SK-N-SH treated with all-trans-retinoic acid at 6 μM for 48 hours (cell line): Measurements from ENCODE around the gene GID8.

Experiments
- ATAC-seq: fragments of 200-7000 bp; cut with Tn5 transposase; 3 replicates; pipeline ENCODE4 v1.9.1; 2020; ENCODE audit warnings: mild to moderate bottlenecking, moderate library complexity
- ARNTL ChIP-seq: fragments of 450-650 bp; formaldehyde crosslinking; IDR thresholded peaks from 2 replicates; pipeline ENCODE4 v1.5.0; 2020; ENCODE audit warnings: low read depth, mild to moderate bottlenecking, moderate library complexity, borderline replicate concordance
- BACH2 ChIP-seq: fragments of 250-450 bp; sonication (Bioruptor Pico); IDR thresholded peaks from 2 replicates; pipeline ENCODE4 v1.9.0; 2021; ENCODE audit warnings: mild to moderate bottlenecking, borderline replicate concordance
- CSDC2 ChIP-seq: fragments of 250-450 bp; sonication (Bioruptor Pico); IDR thresholded peaks from 2 replicates; pipeline ENCODE4 v1.5.0; 2020; ENCODE audit warnings: mild to moderate bottlenecking, moderate library complexity
- GLIS3 ChIP-seq: fragments of 250-450 bp; sonication (Bioruptor Pico); IDR thresholded peaks from 2 replicates; pipeline ENCODE4 v1.5.0; 2020; ENCODE audit warnings: mild to moderate bottlenecking, moderate library complexity
- ISL1 ChIP-seq: fragments of 250-450 bp; sonication (Bioruptor Pico); IDR thresholded peaks from 2 replicates; pipeline ENCODE4 v2.1.2; 2022; ENCODE audit warnings: mild to moderate bottlenecking, moderate library complexity
- OSR1 ChIP-seq: fragments of 250-450 bp; sonication (Bioruptor Pico); IDR thresholded peaks from 2 replicates; pipeline ENCODE4 v1.8.0; 2022; ENCODE audit warnings: moderate library complexity, mild to moderate bottlenecking, inconsistent platforms
- PPARA ChIP-seq: fragments of 250-450 bp; sonication (Bioruptor Pico); IDR thresholded peaks from 2 replicates; pipeline ENCODE4 v1.5.0; 2020; ENCODE audit warnings: mild to moderate bottlenecking, borderline replicate concordance
- RARB ChIP-seq: fragments of 250-450 bp; sonication (Bioruptor Pico); IDR thresholded peaks from 2 replicates; pipeline ENCODE4 v1.8.0; 2021; ENCODE audit warnings: mild to moderate bottlenecking, moderate library complexity
- SNAI2 ChIP-seq: fragments of 250-450 bp; sonication (Bioruptor Pico); IDR thresholded peaks from 2 replicates; pipeline ENCODE4 v1.5.0; 2020; ENCODE audit warnings: mild to moderate bottlenecking, moderate library complexity
- TCF4 ChIP-seq: fragments of 250-450 bp; sonication (Bioruptor Pico); IDR thresholded peaks from 2 replicates; pipeline ENCODE4 v1.8.0; 2021; ENCODE audit warnings: mild to moderate bottlenecking, moderate library complexity, borderline replicate concordance
- TOX ChIP-seq: fragments of 250-450 bp; sonication (Bioruptor Pico); IDR thresholded peaks from 2 replicates; pipeline ENCODE4 v1.8.0; 2021; ENCODE audit warnings: mild to moderate bottlenecking, moderate library complexity, borderline replicate concordance
- ZC3H10 ChIP-seq: fragments of 250-450 bp; sonication (Bioruptor Pico); IDR thresholded peaks from 2 replicates; pipeline ENCODE4 v1.5.1; 2021; ENCODE audit warnings: mild to moderate bottlenecking, moderate library complexity
- ZFP3 ChIP-seq: fragments of 250-450 bp; sonication (Bioruptor Pico); IDR thresholded peaks from 2 replicates; pipeline ENCODE4 v1.5.0; 2020; ENCODE audit warnings: mild to moderate bottlenecking, moderate library complexity
- ZFP30 ChIP-seq: fragments of 450-650 bp; formaldehyde crosslinking; IDR thresholded peaks from 2 replicates; pipeline ENCODE4 v1.5.0; 2022; ENCODE audit warnings: mild to moderate bottlenecking, moderate library complexity
- ZNF565 ChIP-seq: fragments of 450-650 bp; formaldehyde crosslinking; conservative IDR thresholded peaks from 2 replicates; pipeline ENCODE4 v1.5.0; 2020; ENCODE audit warnings: low read depth, mild to moderate bottlenecking, moderate library complexity
- ZNF70 ChIP-seq: fragments of 450-650 bp; formaldehyde crosslinking; IDR thresholded peaks from 2 replicates; pipeline ENCODE4 v1.5.0; 2020; ENCODE audit warnings: mild to moderate bottlenecking, moderate library complexity
- ZNF8 ChIP-seq: fragments of 450-650 bp; formaldehyde crosslinking; IDR thresholded peaks from 2 replicates; pipeline ENCODE4 v1.5.0; 2020; ENCODE audit warnings: mild to moderate bottlenecking, moderate library complexity
- TF ChIP-seq, protein P1 (sequence below): fragments of 250-450 bp; sonication (Bioruptor Pico); IDR thresholded peaks from 2 replicates; pipeline ENCODE4 v1.5.1; 2020; ENCODE audit warnings: low read depth, mild to moderate bottlenecking, moderate library complexity
- TF ChIP-seq, protein P2 (sequence below): fragments of 250-450 bp; sonication (Bioruptor Pico); IDR thresholded peaks from 2 replicates; pipeline ENCODE4 v1.8.0; 2021; ENCODE audit warnings: low read depth, mild to moderate bottlenecking, moderate library complexity, borderline replicate concordance
- TF ChIP-seq, protein P3 (sequence below): fragments of 250-450 bp; sonication (Bioruptor Pico); IDR thresholded peaks from 2 replicates; pipeline ENCODE4 v1.8.0; 2020; ENCODE audit warnings: mild to moderate bottlenecking, moderate library complexity, borderline replicate concordance
- TF ChIP-seq, protein P4 (sequence below): fragments of 250-450 bp; sonication (Bioruptor Pico); IDR thresholded peaks from 2 replicates; pipeline ENCODE4 v1.5.1; 2021; ENCODE audit warnings: mild to moderate bottlenecking, moderate library complexity

GID8 gene

DNA sequence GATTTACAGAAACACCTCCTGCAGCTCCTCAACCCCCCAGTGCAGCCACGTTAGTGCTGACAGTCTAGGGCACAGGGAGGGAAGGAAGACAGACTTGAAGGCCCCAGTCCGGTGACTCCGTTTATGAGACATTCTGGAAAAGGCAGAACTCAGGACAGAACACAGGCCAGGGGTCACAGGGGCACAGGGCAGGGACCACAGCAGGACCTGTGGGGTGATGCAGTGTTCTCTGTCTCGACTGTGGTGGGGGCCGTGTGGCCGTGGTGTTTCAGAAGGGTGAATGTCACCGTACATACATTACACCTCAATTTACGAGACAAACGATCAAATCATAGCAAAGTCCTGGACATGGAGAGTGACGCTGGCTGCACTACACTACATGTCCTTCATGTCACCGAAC, 57.5 kb downstream of the GID8 start (continued):
- TF ChIP-seq, protein P1, sequence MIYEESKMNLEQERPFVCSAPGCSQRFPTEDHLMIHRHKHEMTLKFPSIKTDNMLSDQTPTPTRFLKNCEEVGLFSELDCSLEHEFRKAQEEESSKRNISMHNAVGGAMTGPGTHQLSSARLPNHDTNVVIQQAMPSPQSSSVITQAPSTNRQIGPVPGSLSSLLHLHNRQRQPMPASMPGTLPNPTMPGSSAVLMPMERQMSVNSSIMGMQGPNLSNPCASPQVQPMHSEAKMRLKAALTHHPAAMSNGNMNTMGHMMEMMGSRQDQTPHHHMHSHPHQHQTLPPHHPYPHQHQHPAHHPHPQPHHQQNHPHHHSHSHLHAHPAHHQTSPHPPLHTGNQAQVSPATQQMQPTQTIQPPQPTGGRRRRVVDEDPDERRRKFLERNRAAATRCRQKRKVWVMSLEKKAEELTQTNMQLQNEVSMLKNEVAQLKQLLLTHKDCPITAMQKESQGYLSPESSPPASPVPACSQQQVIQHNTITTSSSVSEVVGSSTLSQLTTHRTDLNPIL (CRISPR knock-in tag), result no peak
- no peak for TF ChIP-seq CSDC2 (CRISPR knock-in tag)

DNA sequence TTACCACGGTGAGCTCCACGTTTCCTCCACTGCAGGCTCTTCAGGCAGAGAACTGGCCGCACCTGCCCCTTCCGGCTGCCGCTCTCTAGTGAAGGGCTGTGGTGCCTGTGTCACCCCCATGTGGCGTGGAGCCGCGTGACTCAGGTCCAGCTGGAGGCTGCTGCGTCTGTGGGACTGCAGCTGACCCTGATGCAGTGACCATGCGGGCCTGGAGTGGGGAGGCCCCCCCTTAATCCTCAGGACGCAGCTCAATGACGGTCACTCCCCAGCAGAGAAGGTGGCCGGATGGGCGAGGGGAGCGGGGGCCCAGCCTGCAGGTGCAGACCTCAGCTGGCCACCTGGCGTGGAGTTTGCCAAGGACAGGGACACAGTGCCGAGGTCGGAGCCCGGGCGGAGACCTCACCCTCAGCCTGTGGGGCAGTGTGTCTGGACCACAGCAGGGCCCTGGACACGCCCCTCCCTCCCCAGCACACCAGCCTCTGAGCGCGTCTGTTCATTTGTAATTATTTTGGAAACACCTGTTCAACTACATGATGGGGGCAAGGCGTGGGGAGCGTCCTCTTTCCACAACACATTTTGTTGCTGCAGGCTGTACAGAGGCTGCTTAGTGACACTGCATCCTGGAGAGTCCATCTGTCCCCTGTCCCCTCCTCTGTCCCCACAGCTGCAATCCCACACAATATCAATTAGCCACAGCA, 58.1 kb downstream of the GID8 start:
- TF ChIP-seq TOX (no peak), OSR1 (no peak), ZNF70 (CRISPR knock-in tag) (no peak), RARB (no peak), ZC3H10 (CRISPR knock-in tag) (no peak), SNAI2 (CRISPR knock-in tag) (no peak), ZFP30 (CRISPR knock-in tag) (no peak), CSDC2 (CRISPR knock-in tag) (no peak), TCF4 (no peak), ZFP3 (CRISPR knock-in tag) (no peak), ZNF565 (CRISPR knock-in tag) (no peak), ARNTL (no peak), ISL1 (CRISPR knock-in tag) (no peak)
- TF ChIP-seq, protein P2, sequence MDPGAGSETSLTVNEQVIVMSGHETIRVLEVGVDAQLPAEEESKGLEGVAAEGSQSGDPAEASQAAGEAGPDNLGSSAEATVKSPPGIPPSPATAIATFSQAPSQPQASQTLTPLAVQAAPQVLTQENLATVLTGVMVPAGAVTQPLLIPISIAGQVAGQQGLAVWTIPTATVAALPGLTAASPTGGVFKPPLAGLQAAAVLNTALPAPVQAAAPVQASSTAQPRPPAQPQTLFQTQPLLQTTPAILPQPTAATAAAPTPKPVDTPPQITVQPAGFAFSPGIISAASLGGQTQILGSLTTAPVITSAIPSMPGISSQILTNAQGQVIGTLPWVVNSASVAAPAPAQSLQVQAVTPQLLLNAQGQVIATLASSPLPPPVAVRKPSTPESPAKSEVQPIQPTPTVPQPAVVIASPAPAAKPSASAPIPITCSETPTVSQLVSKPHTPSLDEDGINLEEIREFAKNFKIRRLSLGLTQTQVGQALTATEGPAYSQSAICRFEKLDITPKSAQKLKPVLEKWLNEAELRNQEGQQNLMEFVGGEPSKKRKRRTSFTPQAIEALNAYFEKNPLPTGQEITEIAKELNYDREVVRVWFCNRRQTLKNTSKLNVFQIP (CRISPR knock-in tag), result no peak
- TF ChIP-seq, protein P1 (CRISPR knock-in tag), result no peak
- TF ChIP-seq, protein P3, sequence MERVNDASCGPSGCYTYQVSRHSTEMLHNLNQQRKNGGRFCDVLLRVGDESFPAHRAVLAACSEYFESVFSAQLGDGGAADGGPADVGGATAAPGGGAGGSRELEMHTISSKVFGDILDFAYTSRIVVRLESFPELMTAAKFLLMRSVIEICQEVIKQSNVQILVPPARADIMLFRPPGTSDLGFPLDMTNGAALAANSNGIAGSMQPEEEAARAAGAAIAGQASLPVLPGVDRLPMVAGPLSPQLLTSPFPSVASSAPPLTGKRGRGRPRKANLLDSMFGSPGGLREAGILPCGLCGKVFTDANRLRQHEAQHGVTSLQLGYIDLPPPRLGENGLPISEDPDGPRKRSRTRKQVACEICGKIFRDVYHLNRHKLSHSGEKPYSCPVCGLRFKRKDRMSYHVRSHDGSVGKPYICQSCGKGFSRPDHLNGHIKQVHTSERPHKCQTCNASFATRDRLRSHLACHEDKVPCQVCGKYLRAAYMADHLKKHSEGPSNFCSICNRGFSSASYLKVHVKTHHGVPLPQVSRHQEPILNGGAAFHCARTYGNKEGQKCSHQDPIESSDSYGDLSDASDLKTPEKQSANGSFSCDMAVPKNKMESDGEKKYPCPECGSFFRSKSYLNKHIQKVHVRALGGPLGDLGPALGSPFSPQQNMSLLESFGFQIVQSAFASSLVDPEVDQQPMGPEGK (CRISPR knock-in tag), result no peak
- TF ChIP-seq, protein P4, sequence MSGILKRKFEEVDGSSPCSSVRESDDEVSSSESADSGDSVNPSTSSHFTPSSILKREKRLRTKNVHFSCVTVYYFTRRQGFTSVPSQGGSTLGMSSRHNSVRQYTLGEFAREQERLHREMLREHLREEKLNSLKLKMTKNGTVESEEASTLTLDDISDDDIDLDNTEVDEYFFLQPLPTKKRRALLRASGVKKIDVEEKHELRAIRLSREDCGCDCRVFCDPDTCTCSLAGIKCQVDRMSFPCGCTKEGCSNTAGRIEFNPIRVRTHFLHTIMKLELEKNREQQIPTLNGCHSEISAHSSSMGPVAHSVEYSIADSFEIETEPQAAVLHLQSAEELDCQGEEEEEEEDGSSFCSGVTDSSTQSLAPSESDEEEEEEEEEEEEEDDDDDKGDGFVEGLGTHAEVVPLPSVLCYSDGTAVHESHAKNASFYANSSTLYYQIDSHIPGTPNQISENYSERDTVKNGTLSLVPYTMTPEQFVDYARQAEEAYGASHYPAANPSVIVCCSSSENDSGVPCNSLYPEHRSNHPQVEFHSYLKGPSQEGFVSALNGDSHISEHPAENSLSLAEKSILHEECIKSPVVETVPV (CRISPR knock-in tag), result no peak
- TF ChIP-seq, all 23 proteins: peak for 0
- ATAC-seq, result no peak

DNA sequence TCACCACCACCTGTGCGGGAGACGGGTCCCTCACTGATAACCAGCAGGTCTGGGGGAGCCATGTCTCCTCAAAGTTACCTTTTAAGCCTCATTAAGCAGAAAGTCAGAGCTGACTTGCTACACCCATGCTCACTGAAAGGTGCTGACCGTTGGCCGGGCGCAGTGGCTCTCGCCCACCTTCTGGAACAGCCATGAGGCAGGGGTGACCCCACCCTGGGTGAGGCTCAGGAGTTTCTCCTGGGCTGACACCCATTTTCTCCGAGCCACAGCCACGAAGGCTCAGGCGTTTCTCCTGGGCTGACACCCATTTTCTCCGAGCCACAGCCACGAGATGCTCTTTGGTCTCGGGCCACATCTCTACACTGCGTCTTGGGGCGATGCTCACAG, 58.6 kb downstream of the GID8 start:
- TF ChIP-seq GLIS3 (no peak), PPARA (CRISPR knock-in tag) (no peak), ZC3H10 (CRISPR knock-in tag) (no peak), ZNF70 (CRISPR knock-in tag) (no peak), BACH2 (CRISPR knock-in tag) (no peak), CSDC2 (CRISPR knock-in tag) (no peak), RARB (no peak), ZFP30 (CRISPR knock-in tag) (no peak), ZNF8 (CRISPR knock-in tag) (no peak), ARNTL (no peak), TOX (no peak)
- TF ChIP-seq, protein P1 (CRISPR knock-in tag), result no peak
- ATAC-seq, result no peak
